Measurements from ENCODE around the gene ST7.

ST7 gene

DNA sequence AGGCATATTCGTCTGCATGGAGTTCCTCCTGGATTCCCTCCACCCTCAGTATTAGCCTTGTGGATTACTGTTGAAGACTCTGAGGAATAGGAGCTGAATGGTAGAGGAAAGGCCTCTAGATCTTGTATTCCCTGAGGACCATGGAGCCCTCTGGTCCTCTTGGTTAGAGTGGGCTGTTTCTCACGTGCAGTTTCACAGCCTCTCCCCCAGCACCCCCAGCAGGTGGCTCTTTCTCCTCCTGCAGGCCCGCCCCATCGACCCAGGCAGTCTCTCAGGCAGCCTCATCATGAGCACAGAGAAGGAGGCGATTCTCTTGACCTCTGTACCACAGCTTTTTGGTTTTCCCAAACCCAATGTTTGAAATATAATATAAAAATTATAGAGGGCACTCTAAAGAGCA, 267.5 kb downstream of the ST7 start:
- no peak overlapping the region for H3K27ac ChIP-seq
- TF ChIP-seq ZFX (IDR thresholded peaks at IDR 0.05; ENCODE audit: borderline replicate concordance), result no peak
- TF ChIP-seq, protein P1, sequence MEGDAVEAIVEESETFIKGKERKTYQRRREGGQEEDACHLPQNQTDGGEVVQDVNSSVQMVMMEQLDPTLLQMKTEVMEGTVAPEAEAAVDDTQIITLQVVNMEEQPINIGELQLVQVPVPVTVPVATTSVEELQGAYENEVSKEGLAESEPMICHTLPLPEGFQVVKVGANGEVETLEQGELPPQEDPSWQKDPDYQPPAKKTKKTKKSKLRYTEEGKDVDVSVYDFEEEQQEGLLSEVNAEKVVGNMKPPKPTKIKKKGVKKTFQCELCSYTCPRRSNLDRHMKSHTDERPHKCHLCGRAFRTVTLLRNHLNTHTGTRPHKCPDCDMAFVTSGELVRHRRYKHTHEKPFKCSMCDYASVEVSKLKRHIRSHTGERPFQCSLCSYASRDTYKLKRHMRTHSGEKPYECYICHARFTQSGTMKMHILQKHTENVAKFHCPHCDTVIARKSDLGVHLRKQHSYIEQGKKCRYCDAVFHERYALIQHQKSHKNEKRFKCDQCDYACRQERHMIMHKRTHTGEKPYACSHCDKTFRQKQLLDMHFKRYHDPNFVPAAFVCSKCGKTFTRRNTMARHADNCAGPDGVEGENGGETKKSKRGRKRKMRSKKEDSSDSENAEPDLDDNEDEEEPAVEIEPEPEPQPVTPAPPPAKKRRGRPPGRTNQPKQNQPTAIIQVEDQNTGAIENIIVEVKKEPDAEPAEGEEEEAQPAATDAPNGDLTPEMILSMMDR (IDR thresholded peaks at IDR 0.05), result no peak

DNA sequence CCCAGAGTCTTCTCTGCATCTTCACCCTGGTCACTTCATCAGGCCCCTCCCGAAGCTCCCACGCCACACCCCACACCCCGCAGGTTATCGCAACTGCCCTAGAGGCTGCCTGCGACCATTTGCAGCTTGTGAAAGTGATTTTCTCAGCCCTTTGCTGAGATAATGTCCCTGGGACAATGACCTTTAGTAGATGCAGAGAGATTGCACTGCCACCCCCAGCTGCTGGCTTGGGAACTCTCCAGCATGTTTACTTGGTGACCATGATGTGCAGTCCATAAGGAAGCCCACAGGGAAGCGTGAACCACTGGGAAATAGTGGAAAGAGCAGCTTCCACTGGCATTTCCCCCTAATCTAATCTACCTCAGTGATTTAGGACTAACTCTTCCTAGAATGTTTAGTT, 272.2 kb downstream of the ST7 start:
- TF ChIP-seq, protein P1 (IDR thresholded peaks at IDR 0.05), result no peak
- TF ChIP-seq ZFX (IDR thresholded peaks at IDR 0.05; ENCODE audit: borderline replicate concordance), result no peak

DNA sequence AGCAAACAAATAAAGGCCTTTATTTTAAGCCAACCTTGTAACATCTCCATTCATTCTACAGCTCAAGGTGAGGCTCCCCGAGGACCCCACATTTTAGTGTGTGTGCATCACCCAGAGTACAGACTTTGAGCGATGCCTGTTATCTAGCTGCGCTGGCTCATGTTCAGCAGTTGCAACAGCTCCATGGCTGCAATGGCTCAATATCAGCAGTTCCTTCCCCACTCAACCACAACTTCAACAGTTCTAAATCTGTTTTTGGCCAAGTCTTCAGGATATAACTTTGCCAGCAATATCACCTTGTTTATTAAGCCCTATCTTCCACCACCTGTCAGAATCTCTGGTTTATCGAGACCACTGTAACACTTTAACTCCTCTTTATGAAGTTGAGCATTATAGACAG, 273.8 kb downstream of the ST7 start:
- H3K27ac ChIP-seq, result no peak overlapping the region
- no peak for TF ChIP-seq ZFX (IDR thresholded peaks at IDR 0.05; ENCODE audit: borderline replicate concordance)
- TF ChIP-seq, protein P1 (IDR thresholded peaks at IDR 0.05), result no peak

More for the DNA sequence above, 272.2 kb downstream of the ST7 start:
- no peak overlapping the region for H3K27ac ChIP-seq

DNA sequence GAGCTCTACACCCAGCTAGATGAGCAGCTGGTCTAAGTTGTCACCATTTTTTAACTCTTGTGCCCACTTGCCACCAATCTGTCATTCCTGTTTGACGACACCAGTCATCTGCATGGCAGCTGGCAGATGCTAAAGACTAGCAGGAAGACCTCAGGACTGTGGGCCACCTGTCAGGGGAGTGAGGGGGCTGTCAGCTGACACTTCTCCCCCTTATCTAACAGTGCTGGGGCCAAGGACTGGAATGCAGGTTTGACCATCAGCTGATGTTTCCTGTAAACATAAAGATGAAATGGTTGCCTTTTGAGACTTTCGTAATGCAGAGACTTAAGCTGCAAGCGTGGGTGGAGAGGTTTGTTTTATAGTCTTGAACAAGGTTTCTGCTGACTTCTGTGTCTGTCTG, 276.0 kb downstream of the ST7 start:
- H3K27ac ChIP-seq, result no peak overlapping the region
- TF ChIP-seq, protein P1 (IDR thresholded peaks at IDR 0.05), result no peak
- no peak for TF ChIP-seq ZFX (IDR thresholded peaks at IDR 0.05; ENCODE audit: borderline replicate concordance)

DNA sequence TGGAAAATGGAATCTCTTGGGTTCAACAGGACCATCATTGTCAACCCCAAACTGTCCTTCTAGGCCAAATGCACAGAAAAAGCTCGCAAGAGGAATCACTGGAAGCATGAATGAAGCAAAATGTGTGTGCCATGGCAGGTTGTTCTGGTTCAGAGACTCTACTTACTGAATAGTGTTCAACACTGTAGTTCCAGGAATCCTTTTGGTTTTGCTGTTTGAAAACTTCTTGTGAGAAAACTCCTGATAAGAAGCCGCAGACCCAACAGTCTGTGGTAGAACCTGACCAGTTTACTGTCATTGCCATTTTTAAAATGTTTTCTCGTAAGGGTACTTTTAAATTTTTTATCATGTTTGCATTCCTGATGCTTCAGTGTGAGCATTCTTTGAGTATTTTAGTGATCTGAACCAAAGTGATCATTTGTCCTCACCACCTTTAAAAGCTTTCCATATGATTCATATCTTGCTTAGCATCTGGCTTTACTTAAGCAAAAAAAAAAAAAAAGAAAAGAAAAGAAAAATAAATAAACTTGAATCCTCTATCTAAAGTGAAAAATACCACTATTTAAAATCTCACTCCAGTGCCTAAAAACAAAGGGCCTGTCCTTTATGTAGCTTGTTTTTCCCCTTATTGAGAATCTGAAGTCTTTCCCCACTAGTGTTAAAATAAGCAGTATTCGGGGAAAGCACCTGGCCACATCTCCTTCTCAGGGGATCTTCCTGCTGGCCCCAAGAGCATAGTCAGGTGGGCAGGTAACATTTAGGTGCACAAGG, 277.2 kb downstream of the ST7 start:
- H3K27ac ChIP-seq, result no peak overlapping the region
- TF ChIP-seq, protein P1 (IDR thresholded peaks at IDR 0.05), result no peak
- TF ChIP-seq ZFX (IDR thresholded peaks at IDR 0.05; ENCODE audit: borderline replicate concordance), result no peak

DNA sequence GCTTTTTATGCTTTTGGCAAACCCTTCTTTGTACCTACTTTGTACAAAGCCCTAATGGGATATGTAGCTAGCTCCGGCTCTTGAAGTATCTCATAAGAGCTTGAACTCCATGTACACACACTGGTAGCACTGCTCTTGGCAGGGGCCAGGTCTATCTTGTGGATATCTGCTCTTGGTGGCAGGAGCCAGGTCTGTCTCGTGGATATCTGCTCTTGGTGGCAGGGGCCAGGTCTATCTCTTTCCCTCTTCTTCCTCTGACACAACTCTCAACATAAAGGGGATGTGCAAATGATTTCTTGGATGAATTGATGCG, 277.7 kb downstream of the ST7 start:
- no peak overlapping the region for H3K27ac ChIP-seq
- TF ChIP-seq, protein P1 (IDR thresholded peaks at IDR 0.05), result no peak
- TF ChIP-seq ZFX (IDR thresholded peaks at IDR 0.05; ENCODE audit: borderline replicate concordance), result no peak

DNA sequence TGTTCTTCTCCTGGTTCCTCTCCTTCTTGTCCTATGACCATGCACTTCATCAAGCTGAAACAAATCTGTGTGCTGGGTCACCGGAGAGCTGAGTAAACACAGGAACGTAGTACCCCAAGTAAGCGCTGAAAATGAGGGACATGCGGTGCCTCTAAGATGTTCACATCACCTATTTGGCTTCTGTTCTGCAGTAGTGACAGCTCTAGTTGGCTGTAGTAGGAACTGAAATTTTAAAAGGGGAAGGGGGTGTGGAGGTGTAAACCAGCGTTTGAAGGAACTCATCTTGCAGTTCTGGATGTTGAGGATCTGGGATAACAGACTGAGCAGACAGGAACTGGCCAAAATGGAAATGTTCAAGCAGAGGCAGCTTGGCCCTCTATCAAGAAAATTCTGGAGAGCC, 284.3 kb downstream of the ST7 start:
- H3K27ac ChIP-seq, result no peak overlapping the region
- TF ChIP-seq, protein P1 (IDR thresholded peaks at IDR 0.05), result no peak
- no peak for TF ChIP-seq ZFX (IDR thresholded peaks at IDR 0.05; ENCODE audit: borderline replicate concordance)

All from 22Rv1 (cell line).